ENCODE results near the gene ZNF792. TPM values are rescaled to one million over a fixed set of nuclear protein-coding genes. Genes with fewer than 3 reads are reported as not detected.

ZNF792 gene
- total and polyA plus RNA-seq, 8 donors: 1.0 to 6.4 (median 2.5) TPM

- Histone ChIP-seq H3K4me3 (no peak overlapping the region), H3K36me3 (peaks cover 0 to 16% (median 0%) of the 10 kb centered on the region in 3 donors), H3K27ac (no peak overlapping the region), H3K9me3 (peaks cover 0 to 9% (median 0%) of the 10 kb centered on the region in 4 donors), H3K4me1 (no peaks in the 10 kb centered on the region), H3K27me3 (no peaks in the 10 kb centered on the region)
- ATAC-seq (no peak), DNase-seq (no peak), FAIRE-seq (no peak)
- intact Hi-C loops (cut with DNase I): no loop called here
- WGBS, 2 donors: 97% methylated on average over 13 of the region's 13 CpGs
- TF ChIP-seq CTCF (IDR thresholded peaks at IDR 0.05): no peak
These were observed 20.0 kb downstream of the ZNF792 start for GRCh38 chr19:34943861-34944573.

- ATAC-seq: no peak
- no peaks in the 10 kb centered on the region for H3K27me3 ChIP-seq
- 79 to 91% methylated on average over 6 to 9 of the region's 10 CpGs for WGBS, 2 donors
- H3K27ac ChIP-seq: no peak overlapping the region
- H3K4me1 ChIP-seq: no peaks in the 10 kb centered on the region
- no peak for DNase-seq
- H3K4me3 ChIP-seq: no peak overlapping the region
- H3K9me3 ChIP-seq: peaks cover 0 to 6% (median 0%) of the 10 kb centered on the region in 4 donors
- intact Hi-C loops (cut with DNase I): no loop called here
- no peak for FAIRE-seq
- TF ChIP-seq CTCF (IDR thresholded peaks at IDR 0.05): no peak
- peaks cover 0 to 24% (median 3%) of the 10 kb centered on the region in 3 donors for H3K36me3 ChIP-seq
These were observed 25.1 kb downstream of the ZNF792 start for GRCh38 chr19:34938886-34939285.

GRCh38 chr19:34936184-34936583 lies 27.8 kb downstream of the ZNF792 start:
- H3K4me3 ChIP-seq: no peak overlapping the region
- intact Hi-C loops (cut with DNase I): no loop called here
- WGBS, 2 donors: 99 to 100% methylated on average over 4 of the region's 4 CpGs
- no peaks in the 10 kb centered on the region for H3K9me3 ChIP-seq
- DNase-seq: no peak
- peaks cover 0 to 37% (median 12%) of the 10 kb centered on the region in 3 donors for H3K36me3 ChIP-seq
- ATAC-seq: no peak
- no peak overlapping the region for H3K27ac ChIP-seq
- no peak for FAIRE-seq
- H3K27me3 ChIP-seq: no peaks in the 10 kb centered on the region
- TF ChIP-seq CTCF (IDR thresholded peaks at IDR 0.05): no peak
- H3K4me1 ChIP-seq: no peaks in the 10 kb centered on the region

GRCh38 chr19:34932494-34932893 lies 31.5 kb downstream of the ZNF792 start:
- H3K27ac ChIP-seq: no peak overlapping the region
- intact Hi-C loops (cut with DNase I): no loop called here
- no peak overlapping the region for H3K4me3 ChIP-seq
- no peaks in the 10 kb centered on the region for H3K9me3 ChIP-seq
- ATAC-seq: no peak
- no peak for TF ChIP-seq CTCF (IDR thresholded peaks at IDR 0.05)
- WGBS, 2 donors: 97 to 98% methylated on average over 6 of the region's 6 CpGs
- DNase-seq: no peak
- H3K27me3 ChIP-seq: no peaks in the 10 kb centered on the region
- no peak for FAIRE-seq
- H3K4me1 ChIP-seq: peaks cover 0 to 5% (median 5%) of the 10 kb centered on the region in 3 donors
- peaks cover 0 to 37% (median 12%) of the 10 kb centered on the region in 3 donors for H3K36me3 ChIP-seq
